Sciatic nerve (tissue), 2 donors: ENCODE measurements around the gene NCKAP5. TPM values are rescaled to one million over a fixed set of nuclear protein-coding genes. Genes with fewer than 3 reads are reported as not detected.

Experiments used
- ATAC-seq: fragments of 200-7000 bp; cut with Tn5 transposase; one replicate; pipeline ENCODE4 v1.9.1; 2020; ENCODE audit warnings: mild to moderate bottlenecking, moderate library complexity
- DNase-seq: peaks from one replicate; pipeline ENCODE4 v3.0.0-alpha.2; 2020; ENCODE audit warnings: low spot score
- intact Hi-C: fragments of 100-400 bp; cut with DNase I; formaldehyde crosslinking; loops from one replicate; pipeline ENCODE4 v1.14.2; 2022
- total RNA-seq: library from RNA; stranded (reverse); fragmentation: NEBNext Ultra II Directional; extraction: Animal tissue kit (Norgen Biotek cat#: 25700); gene quantifications from one replicate; pipeline ENCODE4 v1.2.1, GENCODE V29; 2021
- donor health status: DM: no; HTN: no; CAD: no.
- donor health status: DM: no; HTN: no; CAD: no.

The NCKAP5 gene
- total RNA-seq, 1 donor from 2014 or later = 10.5 TPM

DNA sequence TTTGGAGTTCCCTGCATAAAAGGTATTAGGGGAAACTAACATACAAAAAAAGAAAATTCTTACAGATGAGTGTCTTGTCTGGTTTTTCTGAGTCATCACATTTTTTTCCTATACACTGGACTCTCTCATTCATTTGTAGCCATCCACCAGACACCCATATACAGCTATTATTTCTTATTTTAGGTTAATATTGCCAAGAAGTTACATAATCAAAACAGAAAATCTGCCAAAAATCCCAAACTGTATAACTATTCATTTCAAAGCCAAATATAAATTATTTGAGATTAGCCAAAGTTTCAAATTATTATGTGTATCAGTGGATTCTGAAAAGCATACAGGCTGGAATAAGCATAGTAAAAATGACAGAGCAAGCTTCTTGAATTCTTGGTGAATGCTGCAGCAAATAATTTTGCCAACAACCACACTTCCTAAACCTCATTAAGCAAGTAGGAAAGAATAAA, 191.2 kb downstream of the NCKAP5 start:
- DNase-seq (no peak), ATAC-seq (no peak)
- intact Hi-C loops = no loop called here

DNA sequence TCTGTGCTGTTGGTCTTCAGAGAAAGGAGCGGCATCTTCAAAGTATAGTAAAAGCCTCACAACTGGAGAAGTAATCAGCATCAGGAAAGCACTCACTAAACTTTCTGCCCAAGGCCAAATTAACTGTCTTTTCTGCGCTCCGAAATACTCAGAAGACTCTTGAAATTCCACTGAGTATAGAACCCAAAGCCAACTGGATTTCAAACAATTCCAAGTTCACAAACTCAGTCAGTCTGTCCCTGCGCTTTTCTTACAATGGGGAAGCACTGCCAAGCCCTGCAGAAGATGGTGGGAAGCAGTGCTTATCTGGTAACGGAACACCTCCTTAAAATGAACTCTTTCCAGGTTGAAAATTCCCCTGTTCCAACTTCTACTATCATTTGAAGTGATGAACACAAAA, 193.5 kb downstream of the NCKAP5 start:
- intact Hi-C loops = no loop called here
- ATAC-seq (no peak), DNase-seq (no peak)

DNA sequence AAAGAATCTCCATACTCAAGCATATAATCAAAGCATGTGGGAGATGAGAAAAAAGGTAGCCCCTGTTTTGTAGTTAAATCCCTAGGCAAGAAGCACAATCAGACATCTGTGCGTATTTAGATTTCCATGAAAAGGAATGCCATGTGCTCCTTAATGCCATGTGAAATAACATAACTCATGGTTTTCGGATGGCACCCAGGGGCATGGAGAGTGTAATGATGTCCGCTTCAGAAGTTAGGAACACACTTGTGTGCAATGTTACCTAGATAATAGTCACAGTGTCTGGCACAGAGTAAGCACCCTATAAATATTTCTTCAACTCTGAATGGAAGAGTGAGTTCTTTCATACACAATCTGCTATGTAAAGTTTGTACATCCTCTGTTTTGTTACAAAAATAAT, 197.0 kb downstream of the NCKAP5 start:
- intact Hi-C loops = no loop called here
- no peak for DNase-seq
- no peak for ATAC-seq

GRCh38 chr2:133369901-133370658, 198.2 kb downstream of the NCKAP5 start:
- no peak for DNase-seq
- intact Hi-C loops = no loop called here
- no peak for ATAC-seq

GRCh38 chr2:133365117-133365516, 203.1 kb downstream of the NCKAP5 start:
- intact Hi-C loops = no loop called here
- ATAC-seq (no peak), DNase-seq (no peak)

GRCh38 chr2:133364636-133365035, 203.6 kb downstream of the NCKAP5 start:
- ATAC-seq (no peak), DNase-seq (no peak)
- intact Hi-C loops = no loop called here

DNA sequence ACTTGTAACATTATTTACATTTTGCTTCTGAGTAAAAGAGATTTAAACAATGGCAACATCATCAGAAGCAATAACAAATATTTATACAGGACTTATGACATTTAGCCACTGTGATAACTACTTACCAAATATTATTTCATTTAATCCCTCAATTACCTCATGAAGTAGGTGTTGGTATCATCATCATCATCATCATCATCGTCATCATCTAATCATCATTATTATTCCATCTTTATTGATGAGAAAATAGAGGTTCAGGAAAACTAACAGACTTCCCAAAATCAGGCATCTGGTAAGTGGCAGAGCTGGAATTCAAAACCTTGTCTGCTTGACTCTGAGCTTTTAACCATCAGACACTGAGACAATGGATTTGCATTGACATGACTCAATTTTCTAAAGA, 204.4 kb downstream of the NCKAP5 start:
- intact Hi-C loops = no loop called here
- no peak for DNase-seq
- no peak for ATAC-seq

DNA sequence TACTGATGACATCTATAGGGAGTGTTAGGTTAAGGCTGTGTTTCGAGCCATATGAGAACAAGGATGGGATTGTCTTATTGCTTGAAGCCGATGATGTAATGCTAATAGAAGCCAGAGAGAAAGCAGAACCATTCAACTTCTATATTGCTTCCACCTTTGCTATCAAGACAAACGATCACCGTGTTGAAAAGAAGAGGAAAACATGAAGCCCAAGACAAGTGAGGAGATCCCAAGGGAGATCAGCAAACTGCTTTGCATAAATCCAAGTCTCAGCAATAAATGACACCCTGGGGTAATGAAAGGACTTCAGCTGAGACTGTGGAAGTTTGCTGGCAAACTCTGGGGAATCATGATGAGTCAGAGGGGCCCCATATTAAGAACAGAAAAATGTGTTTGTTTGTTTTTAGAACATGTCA, 206.2 kb downstream of the NCKAP5 start:
- intact Hi-C loops = no loop called here
- peak; percentile 69 for ATAC-seq
- DNase-seq = no peak

DNA sequence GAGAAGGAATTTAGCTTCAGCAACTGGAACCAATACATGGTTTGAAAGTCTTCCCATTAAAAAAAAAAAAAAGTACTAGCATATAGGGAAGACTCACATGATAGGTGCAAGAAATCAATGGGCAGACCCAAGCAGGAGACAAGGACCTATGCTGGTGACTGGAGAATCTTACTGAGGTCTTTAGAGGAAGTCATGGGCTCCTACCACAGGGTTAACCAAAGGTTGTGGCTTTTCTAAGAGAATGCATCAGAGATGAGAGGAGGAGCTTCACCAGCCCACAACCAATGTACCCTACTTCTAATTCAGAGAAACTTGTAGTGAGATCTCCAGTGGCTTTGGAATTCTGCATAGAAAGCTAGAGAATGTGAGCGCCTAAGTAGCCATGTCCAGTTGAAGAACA, 207.4 kb downstream of the NCKAP5 start:
- ATAC-seq (no peak), DNase-seq (no peak)
- intact Hi-C loops = no loop called here

DNA sequence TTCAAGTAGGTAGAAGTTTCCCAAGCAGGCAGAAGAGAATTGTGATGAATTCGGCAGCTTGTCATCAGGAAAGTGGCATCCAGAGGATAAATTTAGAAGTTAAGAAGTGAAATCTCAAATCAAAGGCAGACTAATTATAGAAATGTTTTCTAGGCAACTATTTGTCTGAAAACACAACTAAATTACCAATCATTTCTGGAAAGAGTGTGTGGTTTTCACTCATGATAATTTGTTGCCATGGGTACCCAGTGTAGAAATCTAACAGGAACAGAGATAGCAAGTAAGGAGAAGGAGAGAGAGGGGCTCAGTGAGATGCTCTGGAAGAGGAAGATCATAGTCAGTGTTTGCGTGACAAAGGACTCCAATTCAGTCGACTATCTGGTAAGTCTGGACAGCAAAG, 208.1 kb downstream of the NCKAP5 start:
- no peak for ATAC-seq
- no peak for DNase-seq
- intact Hi-C loops = no loop called here

DNA sequence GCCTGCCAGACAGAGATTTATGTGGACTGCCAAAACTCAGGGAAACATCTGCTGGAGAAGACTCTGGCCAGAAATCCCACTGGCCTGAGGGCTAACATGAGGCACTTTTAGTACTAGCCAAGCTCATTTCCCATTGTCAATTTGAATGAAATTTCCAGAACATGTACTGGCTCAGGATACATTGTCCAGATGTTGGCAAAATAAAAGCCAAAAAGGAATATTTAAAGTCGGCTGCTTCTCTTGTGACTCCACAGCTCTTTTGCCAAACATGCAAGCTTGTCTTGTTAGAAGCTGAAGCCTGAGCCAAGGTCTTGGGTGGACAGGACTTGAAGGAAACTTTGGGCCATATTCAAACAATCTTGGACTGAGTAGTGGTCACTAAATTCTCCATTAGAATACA, 215.5 kb downstream of the NCKAP5 start:
- intact Hi-C loops = no loop called here
- ATAC-seq = peak; percentile 61
- DNase-seq = no peak

GRCh38 chr2:133346654-133347053, 221.6 kb downstream of the NCKAP5 start:
- DNase-seq (no peak), ATAC-seq (no peak)
- intact Hi-C loops = no loop called here

DNA sequence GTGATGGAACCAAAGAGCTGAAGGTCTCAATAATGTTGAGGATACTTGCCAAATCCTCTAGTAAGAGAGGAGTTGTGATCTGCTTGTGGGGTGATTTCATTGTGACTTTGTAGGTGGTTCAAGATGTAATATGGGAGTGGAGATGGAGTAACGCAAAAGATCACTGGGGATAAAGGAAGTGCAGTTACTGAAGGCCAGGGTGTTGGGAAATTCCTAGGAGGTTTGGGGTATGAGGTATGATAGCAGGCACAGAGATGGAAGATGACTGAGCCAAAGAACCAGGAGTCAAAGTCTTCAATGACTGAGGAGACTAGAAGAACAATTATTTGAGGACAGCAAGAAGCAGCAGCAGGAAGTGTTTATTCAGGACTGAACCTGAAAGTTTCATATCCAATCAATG, 222.6 kb downstream of the NCKAP5 start:
- no peak for DNase-seq
- ATAC-seq = no peak
- intact Hi-C loops = no loop called here

- ATAC-seq (no peak), DNase-seq (no peak)
- intact Hi-C loops = no loop called here
These were observed 223.4 kb downstream of the NCKAP5 start for GRCh38 chr2:133344849-133345248.

GRCh38 chr2:133343018-133343352, 225.3 kb downstream of the NCKAP5 start:
- DNase-seq (no peak), ATAC-seq (no peak)
- intact Hi-C loops = no loop called here

GRCh38 chr2:133342286-133343017, 225.8 kb downstream of the NCKAP5 start:
- no peak for ATAC-seq
- intact Hi-C loops = no loop called here
- DNase-seq = no peak

- DNase-seq (no peak), ATAC-seq (no peak)
- intact Hi-C loops = no loop called here
These were observed 226.7 kb downstream of the NCKAP5 start for GRCh38 chr2:133341575-133341974.

DNA sequence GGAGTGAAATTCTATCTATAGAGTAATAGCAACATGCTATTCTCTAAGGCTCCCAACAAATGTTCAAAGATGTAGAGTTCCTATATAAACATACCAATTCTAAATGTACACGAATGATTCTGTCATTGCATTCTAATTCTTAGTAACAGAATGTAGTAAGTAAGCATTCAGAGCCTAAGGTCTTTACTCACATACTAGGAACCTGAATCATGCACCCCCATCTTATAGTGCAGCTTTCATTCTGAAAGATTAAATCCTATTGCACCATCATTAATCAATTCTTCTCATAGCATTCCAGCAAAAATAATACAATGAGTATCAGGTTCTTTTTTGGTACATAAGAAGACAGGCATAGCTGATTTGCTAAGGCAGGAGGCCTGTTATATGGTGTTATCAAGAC, 230.0 kb downstream of the NCKAP5 start:
- no peak for ATAC-seq
- intact Hi-C loops = no loop called here

GRCh38 chr2:133334923-133335322, 233.3 kb downstream of the NCKAP5 start:
- DNase-seq (no peak), ATAC-seq (no peak)
- intact Hi-C loops = no loop called here

More for the DNA sequence above, 230.0 kb downstream of the NCKAP5 start:
- no peak for DNase-seq

DNA sequence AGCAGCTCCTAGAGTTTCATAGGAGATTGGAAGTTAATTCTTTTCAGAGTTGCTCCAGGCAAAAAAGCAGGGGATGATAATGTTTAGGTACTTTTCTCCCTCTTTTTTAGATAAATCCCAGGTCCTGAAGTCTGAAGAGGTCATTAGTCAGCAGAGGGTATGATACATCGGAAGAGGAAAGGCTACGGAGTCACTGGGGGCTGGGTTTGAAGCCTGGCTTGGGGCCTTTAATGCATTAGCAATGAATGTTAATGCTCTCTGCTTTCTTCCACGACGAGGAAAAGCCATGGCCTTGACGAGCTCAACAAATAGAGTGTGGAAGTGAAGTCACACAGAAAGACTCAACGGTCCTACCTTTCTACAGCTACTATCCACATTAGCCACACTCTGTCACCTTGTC, 235.1 kb downstream of the NCKAP5 start:
- ATAC-seq (no peak), DNase-seq (no peak)
- intact Hi-C loops = no loop called here

DNA sequence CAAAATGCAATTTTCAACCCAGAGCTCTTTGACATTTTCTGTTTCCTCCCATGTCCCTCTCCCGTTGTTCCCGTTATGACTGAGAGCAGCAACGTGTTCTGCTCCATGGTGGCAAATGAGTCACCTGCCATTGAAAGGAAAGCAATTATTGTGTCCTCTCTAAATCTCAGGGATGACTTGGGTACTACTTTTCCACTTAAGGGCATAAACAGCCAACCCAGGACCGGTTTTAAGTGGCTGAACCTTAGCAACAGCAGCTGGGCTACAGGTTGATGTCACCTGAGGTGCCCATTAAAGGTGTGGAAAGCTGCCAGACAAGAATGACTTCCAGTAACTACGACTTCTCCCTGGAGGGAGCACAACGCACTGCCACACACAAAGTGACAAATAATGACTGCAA, 236.8 kb downstream of the NCKAP5 start:
- DNase-seq (no peak), ATAC-seq (no peak)
- intact Hi-C loops = no loop called here
